SK-N-MC (cell line): ENCODE data around the gene TRIM36.

Source experiments
- EZH2 ChIP-seq: fragments of 200-600 bp; sonication (generic); IDR thresholded peaks from one replicate; pipeline ENCODE4 v1.6.1; 2017; ENCODE audit warnings: antibody characterized with exemption
- FOXP2 ChIP-seq: optimal IDR thresholded peaks from 2 replicates; pipeline ENCODE3; 2011; ENCODE audit warnings: mild to moderate bottlenecking, moderate library complexity; ENCODE audit not compliant: insufficient read depth; ENCODE audit errors: extremely low read length, control extremely low read depth
- POLR2AphosphoS5 ChIP-seq: IDR thresholded peaks from 2 replicates; pipeline ENCODE4 v1.6.1; 2012; ENCODE audit warnings: mild to moderate bottlenecking, low read depth, low read length, borderline replicate concordance

GRCh38 chr5:115191474-115192031, 21.8 kb upstream of the TRIM36 start:
- TF ChIP-seq POLR2AphosphoS5, result no peak
- TF ChIP-seq EZH2, result no peak
- TF ChIP-seq FOXP2, result no peak
